Left lung (tissue), 10 donors: ENCODE data around the gene OSBPL3. TPM values are rescaled to one million over a fixed set of nuclear protein-coding genes. Genes with fewer than 3 reads are reported as not detected.

Source experiments
- ATAC-seq: fragments of 200-7000 bp; cut with Tn5 transposase; one replicate; pipeline ENCODE4 v1.9.1; 2020; ENCODE audit warnings: moderate library complexity
- DNase-seq, 4 donors: peaks; one replicate each; pipeline ENCODE4 v3.0.0-alpha.2; 2013 to 2020
- H3K27ac ChIP-seq, 2 donors: fragments of 200-600 bp; sonication (generic) in 1 of 2; one replicate each; pipeline versions ENCODE4 v1.5.0 to v1.8.0; 2020 to 2021
- H3K27me3 ChIP-seq, 2 donors: fragments of 200-600 bp; sonication (generic) in 1 of 2; one replicate each; pipeline versions ENCODE4 v1.5.0 to v1.8.0; 2020 to 2021
- H3K36me3 ChIP-seq, 2 donors: fragments of 200-600 bp; sonication (generic) in 1 of 2; one replicate each; pipeline versions ENCODE4 v1.5.0 to v1.8.0; 2020 to 2021
- H3K4me1 ChIP-seq, 2 donors: fragments of 200-600 bp; one replicate each; pipeline ENCODE4 v1.8.0; 2021
- H3K4me3 ChIP-seq, 2 donors: fragments of 200-600 bp; sonication (generic) in 1 of 2; one replicate each; pipeline versions ENCODE4 v1.5.0 to v1.8.0; 2020 to 2021; ENCODE audit warnings: mild to moderate bottlenecking in 1 of 2
- H3K9me3 ChIP-seq, 2 donors: fragments of 200-600 bp; sonication (generic) in 1 of 2; one replicate each; pipeline versions ENCODE4 v1.5.0 to v1.8.0; 2020 to 2021
- CTCF ChIP-seq, 2 donors: fragments of 200-600 bp; sonication (generic) in 1 of 2; IDR thresholded peaks; one replicate each; pipeline versions ENCODE4 v1.5.0 to v1.8.0; 2021; ENCODE audit warnings: antibody characterized with exemption in 2 of 2
- intact Hi-C, 2 donors: fragments of 100-400 bp; cut with DNase I; formaldehyde crosslinking; loops; one replicate each; pipeline versions ENCODE4 v1.11.2 to v1.14.2; 2022
- polyA plus RNA-seq, 6 donors: library from polyadenylated mRNA; unstranded; fragments of 120-200 nt; gene quantifications; one replicate each; pipeline ENCODE4 v1.2.1, GENCODE V29; 2013; ENCODE audit not compliant: insufficient read length in 6 of 6
- total RNA-seq, 2 donors: library from RNA; stranded (reverse); fragmentation: NEBNext Ultra II Directional; extraction: Animal tissue kit (Norgen Biotek cat#: 25700); gene quantifications; one replicate each; pipeline ENCODE4 v1.2.1, GENCODE V29; 2021
- donor health status: DM: no; HTN: yes; CAD: no.
- donor health status: DM: no; HTN: no; CAD: no.

OSBPL3 gene
- total and polyA plus RNA-seq, 8 donors: 2.3 to 30.5 (median 3.3) TPM

GRCh38 chr7:24958399-24958798, 21.6 kb downstream of the OSBPL3 start:
- ATAC-seq: peak; percentile 86
- Histone ChIP-seq H3K36me3 (no peaks in the 10 kb centered on the region), H3K9me3 (no peaks in the 10 kb centered on the region), H3K27me3 (no peaks in the 10 kb centered on the region), H3K27ac (no peak overlapping the region), H3K4me1 (peaks cover 0 to 9% of the 10 kb centered on the region in 2 donors), H3K4me3 (no peak overlapping the region)
- DNase-seq: no peak
- no peak for TF ChIP-seq CTCF (IDR thresholded peaks at IDR 0.05)
- intact Hi-C loops: no loop called here

- Histone ChIP-seq H3K27me3 (no peaks in the 10 kb centered on the region), H3K36me3 (no peaks in the 10 kb centered on the region), H3K9me3 (no peaks in the 10 kb centered on the region), H3K27ac (no peak overlapping the region), H3K4me3 (no peak overlapping the region), H3K4me1 (no peaks in the 10 kb centered on the region)
- no peak for ATAC-seq
- no peak for DNase-seq
- intact Hi-C loops: no loop called here
- no peak for TF ChIP-seq CTCF (IDR thresholded peaks at IDR 0.05)
Measured at GRCh38 chr7:24956021-24956420, 24.0 kb downstream of the OSBPL3 start.

GRCh38 chr7:24955313-24955712, 24.7 kb downstream of the OSBPL3 start:
- no peak overlapping the region for H3K27ac ChIP-seq

GRCh38 chr7:24952464-24952863, 27.5 kb downstream of the OSBPL3 start:
- Histone ChIP-seq H3K9me3 (no peaks in the 10 kb centered on the region), H3K27me3 (no peaks in the 10 kb centered on the region), H3K4me1 (no peaks in the 10 kb centered on the region), H3K4me3 (no peak overlapping the region), H3K36me3 (no peaks in the 10 kb centered on the region), H3K27ac (no peak overlapping the region)
- intact Hi-C loops: no loop called here
- no peak for TF ChIP-seq CTCF (IDR thresholded peaks at IDR 0.05)
- ATAC-seq (no peak), DNase-seq (no peak)

More at GRCh38 chr7:24955313-24955712, 24.7 kb downstream of the OSBPL3 start:
- ATAC-seq (no peak), DNase-seq (no peak)
- Histone ChIP-seq H3K4me1 (no peaks in the 10 kb centered on the region), H3K36me3 (no peaks in the 10 kb centered on the region), H3K4me3 (no peak overlapping the region), H3K27me3 (no peaks in the 10 kb centered on the region), H3K9me3 (no peaks in the 10 kb centered on the region)
- intact Hi-C loops: no loop called here
- TF ChIP-seq CTCF (IDR thresholded peaks at IDR 0.05): no peak

GRCh38 chr7:24951441-24951980, 28.5 kb downstream of the OSBPL3 start:
- Histone ChIP-seq H3K36me3 (no peaks in the 10 kb centered on the region), H3K4me3 (no peak overlapping the region), H3K27ac (no peak overlapping the region), H3K4me1 (no peaks in the 10 kb centered on the region), H3K9me3 (no peaks in the 10 kb centered on the region), H3K27me3 (no peaks in the 10 kb centered on the region)
- DNase-seq: no peak
- intact Hi-C loops: no loop called here
- no peak for ATAC-seq
- TF ChIP-seq CTCF (IDR thresholded peaks at IDR 0.05): no peak
